HG03103 (cell line): ENCODE measurements around the gene JARID2.

Source experiments
- ATAC-seq: cut with Tn5 transposase; IDR thresholded peaks from one replicate; pipeline ENCODE4 v1.9.1; 2021; ENCODE audit warnings: low read depth; ENCODE audit not compliant: unreplicated experiment

Gene JARID2

DNA sequence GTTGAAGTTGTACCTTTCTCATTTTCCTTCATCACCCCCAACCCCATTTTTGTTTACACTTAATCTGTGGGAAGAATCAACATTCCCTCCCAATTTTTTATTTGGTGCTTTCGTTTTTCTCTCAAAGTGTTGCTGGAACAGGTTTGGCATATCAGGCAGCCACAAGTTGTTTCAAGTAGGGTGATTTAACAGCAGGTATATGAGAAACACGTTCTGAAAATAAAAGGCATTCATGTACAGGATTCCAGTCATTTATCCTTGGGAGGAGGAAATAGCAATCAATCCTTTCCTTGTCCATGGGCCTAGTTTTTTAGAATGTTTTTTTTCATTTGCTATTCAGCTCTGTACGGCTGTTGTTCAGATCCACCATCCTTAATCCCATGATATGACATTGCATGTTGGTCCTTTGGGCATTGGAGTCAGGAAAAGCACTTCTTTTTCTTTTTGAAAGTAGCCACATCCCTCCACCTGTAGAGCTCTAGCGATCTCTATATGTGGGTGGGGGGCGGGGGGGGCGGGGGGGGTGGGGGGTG, 120.2 kb downstream of the JARID2 start:
- no peak for ATAC-seq

DNA sequence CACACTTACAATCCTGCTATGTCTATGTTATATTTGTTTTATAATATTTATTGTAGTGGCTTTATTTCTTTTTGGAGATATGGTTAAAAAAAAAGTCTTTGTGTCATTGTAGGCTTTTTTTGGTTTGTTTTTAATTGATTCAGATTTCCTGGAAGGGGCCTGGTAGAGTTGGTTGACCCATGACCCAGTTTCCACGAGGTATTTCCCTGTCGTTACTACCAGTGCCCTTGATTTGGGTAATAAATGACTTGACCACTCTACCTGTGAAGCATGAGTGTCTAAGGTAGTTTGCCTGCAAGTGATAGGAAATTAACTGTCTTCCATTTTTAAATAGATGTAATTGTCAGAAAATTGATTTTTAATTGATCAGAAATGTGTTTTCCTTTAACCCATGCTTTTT, 121.0 kb downstream of the JARID2 start:
- ATAC-seq: no peak

DNA sequence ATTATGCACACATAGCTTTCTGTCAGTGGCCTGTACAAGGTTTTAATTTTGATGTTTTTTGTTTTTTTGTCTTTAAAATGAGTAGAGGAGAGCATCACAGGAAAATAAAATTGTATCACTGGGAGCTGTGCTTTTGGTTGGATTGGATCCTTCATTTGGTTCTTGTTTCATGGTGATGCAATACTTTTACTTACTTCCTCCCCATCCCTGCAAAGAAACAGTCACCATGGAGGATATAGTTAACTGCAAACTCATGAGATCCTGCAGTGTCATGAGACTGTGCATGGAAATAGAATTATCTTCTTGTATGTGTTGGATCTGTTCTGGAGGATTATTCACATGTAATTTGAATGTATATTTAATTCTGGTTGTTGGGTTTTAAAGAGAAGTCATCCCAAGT, 122.3 kb downstream of the JARID2 start:
- ATAC-seq: no peak

DNA sequence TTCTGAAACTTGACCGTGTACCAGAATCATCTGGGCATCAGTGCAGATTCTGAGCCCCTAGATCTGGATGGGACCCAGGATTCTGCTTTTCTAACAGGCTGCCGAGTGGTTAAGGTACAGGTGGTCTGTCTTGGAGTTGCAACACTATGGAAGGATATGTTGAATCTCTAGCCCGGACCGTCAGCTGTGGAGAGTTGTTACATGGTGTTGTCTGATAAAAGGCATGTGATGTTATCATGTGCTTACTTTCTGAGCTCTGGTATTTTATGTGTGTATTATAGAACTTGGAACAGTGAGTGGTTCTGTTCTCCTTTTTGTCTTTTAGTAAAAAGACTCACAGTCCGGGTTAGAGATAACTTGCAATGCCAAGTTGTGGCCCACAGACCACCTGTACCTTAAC, 123.0 kb downstream of the JARID2 start:
- ATAC-seq: no peak

DNA sequence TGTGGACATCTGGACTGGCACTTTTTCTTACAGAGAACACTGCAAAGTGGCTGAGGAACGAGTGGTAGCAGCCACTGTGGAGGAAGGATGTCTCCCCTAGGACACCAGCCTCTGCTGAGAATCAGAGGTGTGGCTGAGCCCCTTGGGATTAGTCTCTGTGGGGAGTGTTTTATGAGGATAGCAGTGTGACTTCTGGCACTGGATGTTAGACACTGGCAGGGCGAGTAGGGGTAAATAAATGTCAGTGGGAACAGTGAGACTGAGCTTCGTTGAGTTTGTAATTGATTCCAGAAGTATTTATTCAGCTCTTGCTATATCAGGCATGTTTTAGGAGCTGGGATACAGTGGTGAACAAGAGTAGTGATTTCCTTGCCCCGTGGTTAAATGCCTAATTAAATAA, 124.0 kb downstream of the JARID2 start:
- ATAC-seq: no peak

DNA sequence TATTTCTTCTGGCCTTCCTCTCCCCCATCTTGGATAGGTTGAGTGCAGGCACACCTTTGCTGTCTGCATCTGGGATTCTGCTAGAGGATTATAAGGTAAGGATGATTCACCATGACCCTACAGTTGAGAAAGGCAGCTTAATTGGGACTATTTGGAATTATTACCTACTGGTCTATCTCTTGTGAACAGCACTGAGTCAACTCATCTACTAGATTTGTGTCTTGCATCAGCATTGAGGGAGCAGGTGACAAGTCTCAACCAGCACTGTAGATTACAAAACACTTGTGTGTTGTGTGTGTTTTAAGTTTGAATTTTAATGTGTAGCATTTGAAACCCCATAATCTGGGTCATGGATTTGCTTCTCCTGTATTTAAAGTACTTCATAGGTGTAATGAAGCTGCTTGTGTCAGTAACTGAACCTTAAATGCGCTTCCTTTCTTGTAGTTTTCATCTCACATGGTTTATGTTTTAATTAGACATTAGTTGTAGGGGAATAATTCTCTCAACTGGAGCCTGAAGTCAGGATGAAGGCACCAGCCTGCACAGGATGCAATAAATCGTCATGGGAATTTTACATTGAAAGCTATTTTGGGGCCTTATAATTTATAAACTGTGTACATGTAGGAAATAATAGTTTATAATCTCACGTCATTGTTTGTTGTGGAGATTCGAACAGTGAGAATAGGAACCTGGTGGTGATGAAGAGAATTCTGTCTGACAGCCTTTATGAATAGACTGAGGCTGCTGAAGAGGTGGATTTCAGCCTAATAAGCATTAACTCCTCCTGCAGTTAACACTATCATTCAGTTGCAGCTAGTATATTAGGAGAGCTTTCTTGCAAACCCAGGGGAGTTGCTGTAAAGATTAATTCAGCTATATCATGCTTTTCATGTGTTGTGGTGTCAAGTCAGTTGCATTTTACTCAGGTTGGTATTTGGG, 125.1 kb downstream of the JARID2 start:
- no peak for ATAC-seq

DNA sequence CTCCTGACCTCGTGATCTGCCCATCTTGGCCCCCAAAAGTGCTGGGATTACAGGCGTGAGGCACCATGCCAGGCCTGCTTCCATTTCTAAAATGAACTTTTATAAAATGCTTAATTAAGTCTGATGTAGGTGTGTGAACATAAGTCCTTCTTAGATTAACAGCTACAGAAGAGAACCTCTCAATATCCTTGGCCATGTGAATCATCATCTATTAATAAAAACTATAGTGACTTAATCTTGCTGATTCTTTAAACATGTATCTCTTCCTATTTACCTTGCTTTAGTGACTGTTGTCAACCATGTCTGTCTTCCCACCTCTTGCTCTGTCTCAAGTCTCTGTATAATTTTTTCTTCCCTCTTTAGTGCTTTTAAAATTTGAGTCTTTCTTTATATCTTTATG, 127.1 kb downstream of the JARID2 start:
- ATAC-seq: no peak

DNA sequence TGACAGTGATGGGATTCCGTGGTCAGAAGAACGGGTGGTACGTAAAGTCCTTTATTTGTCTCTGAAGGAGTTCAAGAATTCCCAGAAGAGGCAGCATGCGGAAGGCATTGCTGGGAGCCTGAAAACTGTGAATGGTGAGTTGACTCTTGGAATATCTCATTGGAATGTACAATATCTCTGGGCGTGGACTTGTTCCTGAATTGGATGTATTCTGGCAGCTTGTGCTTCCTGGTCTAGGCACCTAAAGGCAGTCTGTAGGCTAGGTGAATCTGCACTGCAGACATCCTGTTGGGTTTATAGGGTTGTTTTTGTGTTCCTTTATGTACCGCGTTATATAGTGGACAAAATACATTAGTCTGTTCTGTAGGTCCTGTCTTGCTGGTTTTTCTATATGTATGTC, 128.2 kb downstream of the JARID2 start:
- ATAC-seq: no peak

DNA sequence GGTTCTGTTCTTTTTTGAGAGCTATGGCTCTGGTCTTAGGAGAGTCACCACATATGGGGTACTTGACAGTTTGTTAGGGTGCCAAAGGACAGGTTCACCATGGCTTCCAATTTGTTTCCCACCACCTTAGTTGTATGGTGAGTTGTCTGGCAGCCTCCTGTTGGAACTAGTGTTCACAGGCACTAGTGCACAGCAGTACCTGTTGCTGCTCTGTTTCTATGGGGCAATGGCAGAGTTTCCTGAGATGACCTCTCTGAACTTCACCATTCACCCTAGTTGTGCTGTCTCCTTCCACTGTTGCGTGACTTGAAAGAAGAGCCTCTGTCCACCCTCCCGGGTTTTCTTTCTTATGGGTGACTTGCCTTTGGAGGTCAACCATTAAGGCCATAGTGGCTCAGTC, 129.1 kb downstream of the JARID2 start:
- no peak for ATAC-seq

DNA sequence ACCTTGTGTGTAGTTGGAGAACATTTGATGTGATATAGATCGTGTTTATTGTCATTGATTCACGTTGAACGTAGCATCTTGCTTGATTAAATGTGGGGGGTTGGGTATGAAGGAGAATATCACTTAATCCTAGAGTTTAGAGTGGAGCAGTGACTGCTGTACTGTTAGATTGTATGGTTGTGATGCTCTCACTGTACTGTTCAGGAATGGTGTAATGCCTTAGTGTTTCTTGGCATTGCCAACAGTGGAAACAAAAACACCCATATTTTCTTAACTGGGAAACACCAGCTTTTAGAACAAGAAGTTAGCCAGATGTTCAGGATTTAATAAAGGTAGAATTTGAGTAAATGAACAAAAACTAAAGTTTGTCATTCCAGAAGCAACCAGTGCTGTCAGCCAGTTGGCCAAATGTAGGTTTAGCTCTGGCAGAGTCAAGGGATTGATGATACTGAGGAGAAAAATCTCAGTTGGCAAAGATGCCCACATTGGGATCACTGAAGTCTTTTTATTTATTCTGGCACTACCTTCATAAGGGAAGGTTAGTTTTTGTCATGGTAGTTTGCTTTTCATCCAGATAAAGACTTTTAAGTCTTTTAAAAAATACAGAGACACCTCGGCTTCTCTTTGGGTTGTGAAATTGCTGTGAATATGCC, 129.9 kb downstream of the JARID2 start:
- no peak for ATAC-seq

DNA sequence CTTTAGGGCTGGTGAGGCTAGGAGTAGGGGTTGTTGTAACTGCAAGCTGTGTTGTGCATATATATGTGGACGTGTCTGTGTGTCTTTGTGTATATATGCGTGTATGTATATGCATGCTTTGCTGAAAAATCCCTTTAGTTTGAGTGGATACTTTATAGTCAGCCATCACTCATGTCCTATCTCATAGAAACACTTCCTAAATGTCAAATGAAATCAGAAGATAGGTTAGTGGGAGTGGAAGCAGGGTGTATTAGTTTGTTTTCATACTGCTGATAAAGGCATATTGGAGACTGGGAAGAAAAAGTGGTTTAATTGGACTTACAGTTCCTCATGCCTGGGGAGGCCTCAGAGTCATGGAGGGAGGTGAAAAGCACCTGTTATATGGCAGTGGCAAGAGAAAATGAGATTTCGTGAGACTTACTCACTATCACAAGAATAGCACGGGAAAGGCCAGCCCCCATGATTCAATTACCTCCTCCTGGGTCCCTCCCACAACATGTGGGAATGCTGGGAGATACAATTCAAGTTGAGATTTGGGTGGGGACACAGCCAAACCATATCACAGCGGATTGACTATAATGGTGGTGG, 131.1 kb downstream of the JARID2 start:
- ATAC-seq: no peak

DNA sequence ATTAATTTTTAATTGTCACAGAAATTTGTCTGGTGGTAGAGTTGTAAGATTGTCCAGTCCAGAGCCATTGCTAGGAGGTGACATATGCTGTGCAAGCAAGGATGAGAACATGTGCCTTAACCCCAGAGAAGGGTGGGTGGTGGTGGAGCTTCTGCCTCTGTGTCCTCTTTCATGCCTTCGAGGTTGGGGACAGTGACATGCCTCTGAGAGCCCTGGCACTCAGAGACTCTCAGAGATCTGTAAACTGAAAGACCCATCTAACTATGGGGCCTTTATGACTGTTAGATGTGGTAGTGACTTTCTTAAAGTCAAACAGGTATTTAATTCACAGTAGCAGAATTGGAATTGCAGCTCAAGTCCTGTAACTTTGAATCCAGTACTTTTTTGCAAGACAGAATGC, 132.4 kb downstream of the JARID2 start:
- no peak for ATAC-seq

DNA sequence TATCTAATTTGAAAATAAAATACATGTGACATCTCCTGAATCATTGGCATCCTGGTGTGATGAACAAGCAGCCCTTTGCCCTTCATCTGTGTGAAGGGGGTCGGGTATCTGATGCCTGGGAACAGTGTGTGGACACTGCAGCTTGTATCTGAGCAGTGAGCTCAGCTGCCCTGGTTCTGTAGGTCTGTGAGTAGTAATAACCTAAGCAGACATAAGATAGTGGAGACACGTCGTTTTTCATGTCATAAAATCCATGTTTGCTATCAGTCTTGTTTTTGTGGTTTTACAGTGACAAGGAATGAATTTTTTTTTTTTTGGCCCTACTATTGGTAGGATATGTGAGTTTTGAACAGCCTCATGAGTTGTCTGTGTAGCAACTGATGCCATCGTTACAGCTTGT, 133.0 kb downstream of the JARID2 start:
- no peak for ATAC-seq

DNA sequence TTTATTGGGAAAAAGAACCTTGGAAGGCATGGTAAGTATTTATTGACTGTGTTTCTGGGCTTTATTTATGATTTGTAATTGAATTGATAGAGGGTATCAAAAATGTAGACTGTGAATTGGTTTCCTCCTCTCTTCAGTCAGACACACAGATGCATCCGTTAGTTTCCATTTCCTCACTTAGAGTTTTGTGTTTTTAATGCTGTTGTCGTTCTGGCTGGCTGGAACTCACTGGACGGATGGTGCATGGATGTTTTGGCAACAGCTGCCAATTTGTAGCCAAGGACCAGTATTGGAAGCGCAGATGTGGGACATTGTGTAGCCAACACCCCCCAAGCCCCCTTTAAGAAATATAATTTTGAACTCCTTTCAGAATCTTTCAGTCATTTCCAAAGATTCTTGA, 134.5 kb downstream of the JARID2 start:
- ATAC-seq: no peak

DNA sequence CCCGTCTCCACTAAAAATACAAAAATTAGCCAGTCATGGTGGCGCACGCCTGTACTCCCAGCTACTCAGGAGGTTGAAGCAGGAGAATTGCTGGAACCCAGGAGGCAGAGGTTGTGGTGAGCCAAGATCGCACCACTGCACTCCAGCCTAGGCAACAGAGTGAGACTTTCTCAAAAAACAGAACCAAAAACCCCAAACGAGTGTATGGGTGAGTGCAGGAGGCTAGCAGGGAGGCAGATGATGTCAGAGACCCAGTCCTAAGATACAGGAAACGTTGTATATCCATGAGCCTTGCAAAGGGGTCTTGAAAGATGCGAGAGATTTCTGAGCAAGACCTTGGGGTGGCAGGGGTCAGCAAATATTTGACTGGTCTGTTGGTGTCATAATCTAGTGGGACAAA, 136.2 kb downstream of the JARID2 start:
- ATAC-seq: no peak

DNA sequence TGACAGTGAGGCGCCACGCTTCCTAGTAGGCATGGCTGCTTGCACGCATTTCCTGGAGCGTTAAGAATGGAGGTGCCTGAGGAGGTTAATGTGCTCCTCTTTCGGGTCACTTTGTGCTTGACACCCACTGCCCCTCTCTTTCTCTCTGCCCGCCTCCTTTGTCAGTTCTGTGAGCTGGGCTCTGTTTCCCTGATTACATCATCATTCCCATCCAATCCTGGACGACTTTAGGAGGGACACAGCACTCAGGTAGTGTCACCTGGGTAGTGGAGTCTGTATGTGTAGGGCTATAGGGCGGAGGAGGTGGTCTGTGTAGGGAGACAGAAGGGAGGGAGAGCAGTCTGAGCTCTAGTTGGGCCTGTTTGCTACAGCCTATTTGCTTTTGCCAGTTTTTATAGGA, 136.8 kb downstream of the JARID2 start:
- no peak for ATAC-seq

DNA sequence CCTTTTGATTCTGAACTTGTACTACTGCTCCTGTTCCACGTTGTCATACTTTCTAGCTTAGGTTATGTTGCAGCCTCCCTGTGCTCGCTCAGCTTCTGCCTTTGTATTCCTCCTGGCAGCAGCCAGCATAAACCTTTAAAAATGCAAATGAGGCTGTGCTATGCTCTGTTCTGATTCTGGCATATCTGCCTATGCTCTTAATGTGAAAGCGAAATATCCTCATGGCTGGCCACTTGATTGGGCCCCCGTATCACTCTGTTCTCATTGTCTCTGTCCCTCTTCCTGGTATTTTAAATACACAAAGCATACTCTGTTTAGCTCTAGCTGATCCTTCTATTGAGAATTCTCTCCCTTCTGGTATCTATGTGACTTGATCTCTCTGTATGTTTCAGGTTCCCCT, 139.0 kb downstream of the JARID2 start:
- ATAC-seq: no peak

DNA sequence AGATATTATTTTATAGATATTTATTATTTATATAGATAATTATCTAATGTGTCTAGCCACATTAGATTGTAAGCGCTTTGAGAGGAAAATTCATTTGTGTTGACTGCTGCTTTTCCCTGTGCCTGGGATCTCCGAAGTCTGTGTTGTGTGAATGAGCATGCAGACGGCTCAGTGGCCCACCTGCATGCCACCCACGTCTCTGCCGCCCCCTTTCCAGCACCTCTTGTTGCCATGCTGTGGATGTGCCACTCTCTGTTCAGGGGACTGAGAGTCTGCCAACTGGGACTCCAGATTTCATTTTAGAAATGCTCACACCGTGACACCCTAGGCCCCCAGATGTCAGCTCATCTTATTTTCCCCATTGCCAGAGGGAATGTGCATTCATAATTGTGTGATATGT, 139.7 kb downstream of the JARID2 start:
- no peak for ATAC-seq

DNA sequence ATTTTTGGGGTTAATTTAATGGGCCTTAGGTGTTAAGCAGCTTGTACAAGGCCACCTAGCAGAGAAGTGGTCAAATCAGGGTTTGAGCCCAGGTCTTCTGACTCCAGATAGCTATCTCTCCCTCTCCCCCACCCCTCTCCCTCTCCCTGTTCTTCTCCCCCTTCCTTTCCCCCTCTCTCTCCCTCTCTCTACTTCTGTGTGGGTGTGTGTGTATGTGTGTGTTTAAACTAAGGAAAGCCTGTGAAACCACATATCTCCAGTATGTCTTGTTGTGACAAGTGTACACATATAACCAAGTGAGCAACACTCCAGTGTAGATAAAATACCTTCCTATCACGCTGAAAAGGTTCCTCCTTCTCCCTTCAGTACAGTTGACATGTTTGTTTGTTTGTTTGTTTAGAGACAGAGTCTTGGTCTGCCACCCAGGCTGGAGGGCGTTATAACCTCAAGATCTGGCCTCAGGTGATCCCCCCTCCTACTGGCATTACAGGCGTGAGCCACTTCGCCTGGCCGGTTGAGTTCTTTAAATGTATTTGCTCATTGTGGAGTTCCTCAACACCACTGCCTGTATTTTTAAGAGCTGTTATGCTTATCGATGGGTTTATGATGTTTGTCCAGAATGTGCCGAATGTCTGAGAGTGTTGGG, 140.4 kb downstream of the JARID2 start:
- ATAC-seq: no peak

DNA sequence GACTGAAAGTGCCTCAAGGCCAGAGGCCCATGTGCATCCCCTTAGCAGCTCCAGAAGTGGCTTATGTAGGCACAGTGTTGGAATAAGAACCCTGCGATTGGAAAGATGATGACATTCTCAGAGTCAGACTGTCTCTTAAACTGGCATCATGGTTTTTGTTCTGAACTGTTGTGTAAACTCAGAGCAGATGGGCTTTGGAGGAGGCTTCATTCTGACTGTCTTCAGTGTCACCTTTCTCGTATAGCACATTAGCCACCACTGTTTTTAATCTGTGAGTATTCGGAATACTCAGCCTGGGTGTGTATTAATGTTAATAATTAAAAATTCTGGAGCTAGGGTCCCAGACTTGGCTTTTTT, 140.9 kb downstream of the JARID2 start:
- no peak for ATAC-seq

DNA sequence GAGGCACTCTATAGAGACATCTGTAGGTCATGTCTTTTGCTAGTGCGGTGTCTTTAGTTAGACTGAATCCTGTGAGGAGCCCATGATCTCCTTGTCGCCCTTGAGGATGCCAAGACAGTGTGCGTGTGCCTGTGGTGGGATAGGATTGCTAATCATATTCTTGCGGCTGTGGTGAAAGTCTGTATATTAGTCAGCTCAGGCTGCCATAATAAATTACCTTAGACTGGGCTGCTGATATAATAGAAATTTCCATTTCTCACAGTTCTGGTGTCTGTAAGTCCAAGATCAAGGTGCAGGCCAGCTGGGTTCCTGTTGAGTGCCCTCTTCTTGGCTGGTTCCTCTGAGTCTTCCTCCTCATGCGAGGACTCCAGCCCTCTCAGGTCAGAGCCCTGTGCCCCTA, 141.2 kb downstream of the JARID2 start:
- no peak for ATAC-seq
